ENCODE data around the gene KIAA1755.

The KIAA1755 gene

GRCh38 chr20:38218566-38218885 lies 42.0 kb downstream of the KIAA1755 start:
- TF ChIP-seq, protein P1, sequence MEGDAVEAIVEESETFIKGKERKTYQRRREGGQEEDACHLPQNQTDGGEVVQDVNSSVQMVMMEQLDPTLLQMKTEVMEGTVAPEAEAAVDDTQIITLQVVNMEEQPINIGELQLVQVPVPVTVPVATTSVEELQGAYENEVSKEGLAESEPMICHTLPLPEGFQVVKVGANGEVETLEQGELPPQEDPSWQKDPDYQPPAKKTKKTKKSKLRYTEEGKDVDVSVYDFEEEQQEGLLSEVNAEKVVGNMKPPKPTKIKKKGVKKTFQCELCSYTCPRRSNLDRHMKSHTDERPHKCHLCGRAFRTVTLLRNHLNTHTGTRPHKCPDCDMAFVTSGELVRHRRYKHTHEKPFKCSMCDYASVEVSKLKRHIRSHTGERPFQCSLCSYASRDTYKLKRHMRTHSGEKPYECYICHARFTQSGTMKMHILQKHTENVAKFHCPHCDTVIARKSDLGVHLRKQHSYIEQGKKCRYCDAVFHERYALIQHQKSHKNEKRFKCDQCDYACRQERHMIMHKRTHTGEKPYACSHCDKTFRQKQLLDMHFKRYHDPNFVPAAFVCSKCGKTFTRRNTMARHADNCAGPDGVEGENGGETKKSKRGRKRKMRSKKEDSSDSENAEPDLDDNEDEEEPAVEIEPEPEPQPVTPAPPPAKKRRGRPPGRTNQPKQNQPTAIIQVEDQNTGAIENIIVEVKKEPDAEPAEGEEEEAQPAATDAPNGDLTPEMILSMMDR (conservative IDR thresholded peaks at IDR 0.05; ENCODE audit: low read depth, low read length), result no peak
- no peak for DNase-seq (ENCODE audit: low read depth)
- no peak overlapping the region for H3K4me3 ChIP-seq (ENCODE audit: low read length)

GRCh38 chr20:38217791-38218565 lies 42.6 kb downstream of the KIAA1755 start:
- DNase-seq (ENCODE audit: low read depth), result peak; percentile 70
- TF ChIP-seq, protein P1 (conservative IDR thresholded peaks at IDR 0.05; ENCODE audit: low read depth, low read length), result no peak

GRCh38 chr20:38216746-38217595 lies 43.6 kb downstream of the KIAA1755 start:
- H3K4me3 ChIP-seq (ENCODE audit: low read length), result no peak overlapping the region
- TF ChIP-seq, protein P1 (conservative IDR thresholded peaks at IDR 0.05; ENCODE audit: low read depth, low read length), result no peak
- no peak for DNase-seq (ENCODE audit: low read depth)

More at GRCh38 chr20:38217791-38218565, 42.6 kb downstream of the KIAA1755 start:
- H3K4me3 ChIP-seq (ENCODE audit: low read length), result no peak overlapping the region

- no peak for DNase-seq (ENCODE audit: low read depth)
These were observed 44.3 kb downstream of the KIAA1755 start for GRCh38 chr20:38216201-38216600.

DNA sequence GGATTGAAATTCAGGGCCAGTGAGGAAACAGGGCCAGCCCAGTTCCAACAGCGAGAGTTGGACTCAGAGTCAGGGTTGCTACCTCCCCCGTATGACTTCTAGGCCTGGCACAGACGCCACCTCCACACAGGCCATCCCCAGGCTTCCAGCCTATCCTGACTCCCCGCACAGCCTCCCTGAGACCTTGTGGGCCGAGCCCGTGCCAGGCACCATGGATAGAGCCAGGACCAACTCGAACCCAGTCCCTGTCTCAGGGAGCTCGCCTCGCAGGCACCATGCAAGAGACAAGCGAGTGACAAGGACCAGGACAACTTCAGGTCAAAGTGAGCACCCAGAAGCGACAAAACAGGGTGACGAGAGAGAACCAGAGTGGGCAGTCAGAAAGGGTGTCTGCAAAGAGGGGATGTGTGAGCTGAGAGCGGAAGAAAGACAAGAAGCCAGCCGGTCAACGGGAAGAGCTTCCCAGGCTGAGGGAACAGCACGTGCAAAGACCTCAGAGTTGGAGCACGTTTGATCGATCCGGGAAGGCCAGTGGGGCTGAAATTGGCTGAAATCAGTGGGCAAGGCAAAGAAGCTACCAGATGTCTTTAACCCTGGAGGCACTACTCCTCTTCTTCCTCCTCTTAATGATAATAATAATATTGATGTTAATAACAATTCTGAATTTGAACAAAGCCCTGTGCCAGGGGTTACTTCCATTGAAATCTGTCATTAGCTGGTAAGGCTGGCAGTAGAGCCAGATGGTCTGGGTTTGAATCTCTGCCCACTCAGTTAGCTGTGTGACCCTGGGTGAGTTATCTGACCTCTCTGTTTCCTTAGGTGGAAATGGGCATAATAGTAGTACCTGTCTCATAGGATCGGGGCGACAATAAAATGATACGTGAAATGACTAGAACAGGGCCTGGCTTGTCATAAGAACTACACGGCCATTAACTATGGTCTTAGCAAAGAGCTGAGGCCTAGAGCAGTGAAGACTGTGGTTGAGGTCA lies 45.0 kb downstream of the KIAA1755 start:
- TF ChIP-seq, protein P1 (conservative IDR thresholded peaks at IDR 0.05; ENCODE audit: low read depth, low read length), result no peak
- no peak overlapping the region for H3K4me3 ChIP-seq (ENCODE audit: low read length)
- no peak for DNase-seq (ENCODE audit: low read depth)

More at GRCh38 chr20:38216201-38216600, 44.3 kb downstream of the KIAA1755 start:
- H3K4me3 ChIP-seq (ENCODE audit: low read length), result no peak overlapping the region
- TF ChIP-seq, protein P1 (conservative IDR thresholded peaks at IDR 0.05; ENCODE audit: low read depth, low read length), result no peak

GRCh38 chr20:38214256-38215193 lies 46.0 kb downstream of the KIAA1755 start:
- DNase-seq (ENCODE audit: low read depth), result no peak
- no peak overlapping the region for H3K4me3 ChIP-seq (ENCODE audit: low read length)
- TF ChIP-seq, protein P1 (conservative IDR thresholded peaks at IDR 0.05; ENCODE audit: low read depth, low read length), result peak; percentile 11

Data from retinal pigment epithelial cell (primary cell).